Measurements from ENCODE around the gene SLC6A12.

Gene SLC6A12

GRCh38 chr12:214003-214741, at the start of gene SLC6A12:
TSS of gene SLC6A12 (minus strand) at chr12:214157. CDS start at chr12:209986, 4,171 bp downstream.
- TF ChIP-seq CTCF (conservative IDR thresholded peaks at IDR 0.05; ENCODE audit: low read depth, low read length), result no peak
- Histone ChIP-seq H3K4me1 (ENCODE audit: low read depth, poor library complexity, severe bottlenecking) (no peaks in the 10 kb centered on the region), H3K27me3 (ENCODE audit: insufficient read depth, low read depth) (peaks cover 25% of the 10 kb centered on the region; the same call in 1 of the 2 replicates), H3K4me2 (no peak within 1 kb of the TSS), H3K9ac (no peak within 1 kb of the TSS), H3K79me2 (ENCODE audit: insufficient read depth, low read depth) (no peaks in the 10 kb centered on the region), H3K36me3 (ENCODE audit: insufficient read depth) (no peaks in the 10 kb centered on the region), H3K27ac (no peak within 1 kb of the TSS), H2AFZ (ENCODE audit: low read depth) (no peak within 1 kb of the TSS), H4K20me1 (ENCODE audit: insufficient read depth) (no peaks in the 10 kb centered on the region), H3K4me3 (IDR thresholded peaks at IDR 0.05; ENCODE audit: insufficient read depth, low read depth, low read length) (no peak within 1 kb of the TSS)

GRCh38 chr12:263574-263973, 49.6 kb upstream of the SLC6A12 start:
- Histone ChIP-seq H3K36me3 (ENCODE audit: insufficient read depth) (no peaks in the 10 kb centered on the region), H3K4me2 (no peak overlapping the region), H4K20me1 (ENCODE audit: insufficient read depth) (no peaks in the 10 kb centered on the region), H3K4me3 (IDR thresholded peaks at IDR 0.05; ENCODE audit: insufficient read depth, low read depth, low read length) (no peak overlapping the region), H3K27me3 (ENCODE audit: insufficient read depth, low read depth) (no peaks in the 10 kb centered on the region; the same call in 1 of the 2 replicates), H3K79me2 (ENCODE audit: insufficient read depth, low read depth) (no peaks in the 10 kb centered on the region), H3K9ac (no peak overlapping the region), H3K27ac (no peak overlapping the region), H3K4me1 (ENCODE audit: low read depth, poor library complexity, severe bottlenecking) (no peaks in the 10 kb centered on the region), H2AFZ (ENCODE audit: low read depth) (no peak overlapping the region)
- no peak for TF ChIP-seq CTCF (conservative IDR thresholded peaks at IDR 0.05; ENCODE audit: low read depth, low read length)

- Histone ChIP-seq H2AFZ (ENCODE audit: low read depth) (no peak within 1 kb of the TSS), H3K27me3 (ENCODE audit: insufficient read depth, low read depth) (no peaks in the 10 kb centered on the region; the same call in 1 of the 2 replicates), H3K27ac (no peak within 1 kb of the TSS), H3K9ac (no peak within 1 kb of the TSS), H3K36me3 (ENCODE audit: insufficient read depth) (no peaks in the 10 kb centered on the region), H3K79me2 (ENCODE audit: insufficient read depth, low read depth) (no peaks in the 10 kb centered on the region), H3K4me3 (IDR thresholded peaks at IDR 0.05; ENCODE audit: insufficient read depth, low read depth, low read length) (no peak within 1 kb of the TSS), H4K20me1 (ENCODE audit: insufficient read depth) (no peaks in the 10 kb centered on the region), H3K4me1 (ENCODE audit: low read depth, poor library complexity, severe bottlenecking) (no peaks in the 10 kb centered on the region), H3K4me2 (no peak within 1 kb of the TSS)
- TF ChIP-seq CTCF (conservative IDR thresholded peaks at IDR 0.05; ENCODE audit: low read depth, low read length), result no peak
Measured at GRCh38 chr12:262817-263216, 48.9 kb upstream of the SLC6A12 start, which contains the start of gene SLC6A13. TSS of gene SLC6A13 (minus strand) at chr12:262836. CDS start at chr12:260052, 2,784 bp downstream.

GRCh38 chr12:262113-262512, 48.2 kb upstream of the SLC6A12 start:
- no peaks in the 10 kb centered on the region for H4K20me1 ChIP-seq (ENCODE audit: insufficient read depth)
- H3K4me3 ChIP-seq (IDR thresholded peaks at IDR 0.05; ENCODE audit: insufficient read depth, low read depth, low read length), result no peak overlapping the region
- no peak overlapping the region for H3K27ac ChIP-seq
- H3K36me3 ChIP-seq (ENCODE audit: insufficient read depth), result no peaks in the 10 kb centered on the region
- no peak overlapping the region for H3K4me2 ChIP-seq
- no peaks in the 10 kb centered on the region; the same call in 1 of the 2 replicates for H3K27me3 ChIP-seq (ENCODE audit: insufficient read depth, low read depth)
- H3K4me1 ChIP-seq (ENCODE audit: low read depth, poor library complexity, severe bottlenecking), result no peaks in the 10 kb centered on the region
- no peaks in the 10 kb centered on the region for H3K79me2 ChIP-seq (ENCODE audit: insufficient read depth, low read depth)
- H2AFZ ChIP-seq (ENCODE audit: low read depth), result no peak overlapping the region
- no peak for TF ChIP-seq CTCF (conservative IDR thresholded peaks at IDR 0.05; ENCODE audit: low read depth, low read length)
- no peak overlapping the region for H3K9ac ChIP-seq

Measured in KMS-11 (cell line).